Prostate gland (tissue), 2 donors: ENCODE measurements around the gene PLTP.

ENCODE experiments used
- POLR2A ChIP-seq: fragments of 450-650 bp; IDR thresholded peaks from one replicate; pipeline ENCODE4 v1.6.1; 2016; ENCODE audit warnings: antibody characterized with exemption, mild to moderate bottlenecking
- POLR2AphosphoS5 ChIP-seq: sonication (generic); formaldehyde crosslinking; IDR thresholded peaks from one replicate; pipeline ENCODE4 v1.6.1; 2017; ENCODE audit warnings: antibody characterized with exemption
- TF ChIP-seq, protein P1 (sequence below), 4 experiments: fragments of 200-600 bp in 2 of 4; fragments of 450-650 bp in 2 of 4; sonication (generic) in 2 of 4; IDR thresholded peaks; 1 replicate in 3 of 4; 2 replicates in 1 of 4; pipeline ENCODE4 v1.5.1; 2016 to 2019; ENCODE audit warnings: antibody characterized with exemption in 4 of 4, mild to moderate bottlenecking in 2 of 4, moderate library complexity in 2 of 4

DNA sequence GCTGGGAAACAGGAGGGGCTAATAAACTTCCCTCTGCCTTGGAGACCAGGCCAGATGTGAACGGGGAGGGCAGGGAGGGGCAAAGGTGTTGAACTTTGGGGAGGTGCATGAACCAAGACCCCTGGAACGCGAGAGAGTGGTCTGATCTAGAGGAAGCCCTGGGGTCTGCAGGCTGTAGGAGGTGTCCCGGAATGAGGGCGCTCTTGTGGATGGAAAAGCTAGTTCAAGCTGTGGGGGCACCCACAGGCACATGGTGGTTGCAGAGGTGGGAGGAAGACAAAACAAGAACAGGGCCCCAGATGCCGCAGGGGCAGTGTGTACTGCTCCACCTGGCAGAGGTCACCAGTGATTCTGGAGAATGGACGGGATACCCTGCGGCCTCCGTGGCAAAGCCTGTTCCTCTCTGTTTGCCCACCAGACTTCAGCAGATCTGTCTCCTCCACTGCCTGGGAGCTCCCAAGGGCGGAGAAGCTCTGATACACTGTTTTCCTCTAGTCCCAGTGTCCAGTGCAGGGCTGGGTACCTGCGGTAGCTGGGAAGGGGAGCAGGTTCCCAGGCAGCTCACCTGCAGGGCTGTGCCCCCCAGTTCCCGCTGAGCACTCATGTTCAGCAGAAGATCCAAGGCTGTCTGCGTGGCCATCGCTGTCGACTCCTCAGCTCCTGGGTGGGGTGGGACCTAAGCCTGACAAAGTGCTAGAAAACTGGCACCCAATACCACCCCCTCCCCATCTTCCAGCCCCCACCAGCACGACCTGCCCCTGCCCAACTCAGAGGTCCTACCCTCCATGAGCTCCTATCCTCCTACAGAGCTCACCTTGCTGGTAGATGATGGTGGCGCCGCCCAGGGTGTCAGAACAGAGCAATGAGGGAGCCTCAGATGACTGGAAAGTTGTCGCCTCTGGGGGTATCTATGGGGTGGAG is 45.3 kb upstream of the PLTP start:
- TF ChIP-seq POLR2AphosphoS5 (no peak), POLR2A (no peak)
- TF ChIP-seq, protein P1, sequence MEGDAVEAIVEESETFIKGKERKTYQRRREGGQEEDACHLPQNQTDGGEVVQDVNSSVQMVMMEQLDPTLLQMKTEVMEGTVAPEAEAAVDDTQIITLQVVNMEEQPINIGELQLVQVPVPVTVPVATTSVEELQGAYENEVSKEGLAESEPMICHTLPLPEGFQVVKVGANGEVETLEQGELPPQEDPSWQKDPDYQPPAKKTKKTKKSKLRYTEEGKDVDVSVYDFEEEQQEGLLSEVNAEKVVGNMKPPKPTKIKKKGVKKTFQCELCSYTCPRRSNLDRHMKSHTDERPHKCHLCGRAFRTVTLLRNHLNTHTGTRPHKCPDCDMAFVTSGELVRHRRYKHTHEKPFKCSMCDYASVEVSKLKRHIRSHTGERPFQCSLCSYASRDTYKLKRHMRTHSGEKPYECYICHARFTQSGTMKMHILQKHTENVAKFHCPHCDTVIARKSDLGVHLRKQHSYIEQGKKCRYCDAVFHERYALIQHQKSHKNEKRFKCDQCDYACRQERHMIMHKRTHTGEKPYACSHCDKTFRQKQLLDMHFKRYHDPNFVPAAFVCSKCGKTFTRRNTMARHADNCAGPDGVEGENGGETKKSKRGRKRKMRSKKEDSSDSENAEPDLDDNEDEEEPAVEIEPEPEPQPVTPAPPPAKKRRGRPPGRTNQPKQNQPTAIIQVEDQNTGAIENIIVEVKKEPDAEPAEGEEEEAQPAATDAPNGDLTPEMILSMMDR (IDR thresholded peaks at IDR 0.05), result no peak
